GM23248 (cell line): ENCODE data around the gene LTBP3. TPM values are rescaled to one million over a fixed set of nuclear protein-coding genes. Genes with fewer than 3 reads are reported as not detected.

Experiments used
- DNase-seq: peaks from one replicate; pipeline ENCODE4 v3.0.0-alpha.2; 2015
- H2AFZ ChIP-seq: fragments of 200-600 bp; sonication (generic); 2 replicates; pipeline ENCODE4 v1.6.1; 2016; ENCODE audit warnings: antibody characterized with exemption
- H3F3A ChIP-seq: fragments of 200-600 bp; sonication (generic); 2 replicates; pipeline ENCODE4 v1.6.1; 2016; ENCODE audit warnings: mild to moderate bottlenecking, antibody characterized with exemption, mixed run types; ENCODE audit not compliant: insufficient read depth
- H3K27ac ChIP-seq: fragments of 200-600 bp; sonication (generic); 2 replicates; pipeline ENCODE4 v1.5.1; 2016; ENCODE audit warnings: mild to moderate bottlenecking
- H3K27me3 ChIP-seq: fragments of 200-600 bp; sonication (generic); replicated peaks from 2 replicates; pipeline ENCODE4 v1.6.1; 2016; ENCODE audit warnings: mild to moderate bottlenecking; ENCODE audit not compliant: insufficient read depth
- H3K36me3 ChIP-seq: fragments of 200-600 bp; sonication (generic); 2 replicates; pipeline ENCODE4 v1.6.1; 2016; ENCODE audit warnings: low read depth, mild to moderate bottlenecking
- H3K4me1 ChIP-seq: fragments of 200-600 bp; sonication (generic); 2 replicates; pipeline ENCODE4 v1.6.1; 2016; ENCODE audit warnings: mild to moderate bottlenecking; ENCODE audit not compliant: insufficient read depth
- H3K4me2 ChIP-seq: fragments of 200-600 bp; sonication (generic); one replicate; pipeline ENCODE4 v1.6.1; 2016; ENCODE audit warnings: mild to moderate bottlenecking; ENCODE audit not compliant: unreplicated experiment
- H3K4me3 ChIP-seq: fragments of 200-600 bp; sonication (generic); 2 replicates; pipeline ENCODE4 v1.5.1; 2016; ENCODE audit warnings: mild to moderate bottlenecking
- H3K79me2 ChIP-seq: fragments of 200-600 bp; sonication (generic); 2 replicates; pipeline ENCODE4 v1.6.1; 2016; ENCODE audit warnings: mild to moderate bottlenecking; ENCODE audit not compliant: insufficient read depth
- H3K9ac ChIP-seq: fragments of 200-600 bp; sonication (generic); 2 replicates; pipeline ENCODE4 v1.6.1; 2016; ENCODE audit warnings: mild to moderate bottlenecking
- H3K9me2 ChIP-seq: fragments of 200-600 bp; sonication (generic); 2 replicates; pipeline ENCODE4 v1.6.1; 2016; ENCODE audit warnings: mixed run types, mild to moderate bottlenecking, moderate library complexity; ENCODE audit not compliant: insufficient read depth
- H3K9me3 ChIP-seq: fragments of 200-600 bp; sonication (generic); one replicate; pipeline ENCODE4 v1.6.1; 2017; ENCODE audit warnings: low read depth
- H4K20me1 ChIP-seq: fragments of 200-600 bp; sonication (generic); 2 replicates; pipeline ENCODE4 v1.6.0; 2016; ENCODE audit not compliant: insufficient read depth
- EZH2 ChIP-seq: fragments of 200-600 bp; sonication (generic); IDR thresholded peaks from 2 replicates; pipeline ENCODE4 v1.6.1; 2018; ENCODE audit warnings: antibody characterized with exemption, mild to moderate bottlenecking; ENCODE audit not compliant: insufficient read depth, poor library complexity, severe bottlenecking
- EZH2phosphoT487 ChIP-seq: fragments of 200-600 bp; sonication (generic); IDR thresholded peaks from 2 replicates; pipeline ENCODE4 v1.6.1; 2018; ENCODE audit warnings: antibody characterized with exemption, moderate library complexity, mild to moderate bottlenecking, low read depth; ENCODE audit not compliant: insufficient read depth
- WGBS, 2 experiments: methylation state at CpG; one replicate each; pipeline ENCODE4 v1.1.6; 2015 to 2017; ENCODE audit warnings: low lambda C conversion rate in 2 of 2, low coverage in 1 of 2; ENCODE audit errors: missing lambda C conversion rate in 2 of 2; 5-methylcytosine and 5-hydroxymethylcytosine counted together
- in situ Hi-C: fragments of 300-500 bp; cut with MboI; formaldehyde crosslinking; loops from 2 replicates; pipeline ENCODE4 v1.15.0; 2020
- polyA plus RNA-seq: library from polyadenylated mRNA; unstranded; fragments of >200 nt; fragmentation: Nextera tagmentation; extraction: Ambion mirVana; gene quantifications from 2 replicates; pipeline ENCODE4 v1.2.1, GENCODE V29; 2016
- total RNA-seq: library from RNA; depleted of rRNA; stranded (reverse); fragments of >200 nt; shearing (Covaris generic); gene quantifications from 2 replicates; pipeline ENCODE4 v1.2.3, GENCODE V29; 2014

Gene LTBP3
- total and polyA plus RNA-seq, 2 experiments from 2014 or later, result 39.6 to 112 TPM

- H3K79me2 ChIP-seq, result no peaks in the 10 kb centered on the region
- WGBS, 2 experiments, result 42 to 48% methylated on average over 3 of the region's 3 CpGs
- 0 out of 2 replicates have a peak, but pooled peaks cover 6% of the 10 kb centered on the region for H3K36me3 ChIP-seq
- H3K9me2 ChIP-seq, result no peaks in the 10 kb centered on the region
- no peaks in the 10 kb centered on the region for H3K4me1 ChIP-seq
- DNase-seq, result no peak
- no peaks in the 10 kb centered on the region for H3K9me3 ChIP-seq
- H3K4me2 ChIP-seq, result no peak overlapping the region
- no peak overlapping the region for H3K4me3 ChIP-seq
- H3K9ac ChIP-seq, result no peak overlapping the region
- no peak overlapping the region for H3K27ac ChIP-seq
- no peaks in the 10 kb centered on the region for H3K27me3 ChIP-seq
- no peaks in the 10 kb centered on the region for H4K20me1 ChIP-seq
- H2AFZ ChIP-seq, result no peak overlapping the region
- TF ChIP-seq EZH2phosphoT487 (no peak), EZH2 (no peak)
- in situ Hi-C loops, result no loop called here
- H3F3A ChIP-seq, result peaks cover 14% of the 10 kb centered on the region
Observed at GRCh38 chr11:65595131-65595530, 37.0 kb upstream of the LTBP3 start.

GRCh38 chr11:65593518-65594414 lies 35.6 kb upstream of the LTBP3 start:
- Histone ChIP-seq H3K27ac (no peak overlapping the region), H3K4me3 (no peak overlapping the region), H3F3A (peaks cover 14% of the 10 kb centered on the region), H3K9me3 (no peaks in the 10 kb centered on the region), H2AFZ (no peak overlapping the region), H3K27me3 (no peaks in the 10 kb centered on the region), H3K4me1 (no peaks in the 10 kb centered on the region), H3K36me3 (0 out of 2 replicates have a peak, but pooled peaks cover 6% of the 10 kb centered on the region), H3K9me2 (no peaks in the 10 kb centered on the region), H3K79me2 (no peaks in the 10 kb centered on the region), H3K9ac (no peak overlapping the region), H3K4me2 (no peak overlapping the region), H4K20me1 (no peaks in the 10 kb centered on the region)
- in situ Hi-C loops, result no loop called here
- WGBS, 2 experiments, result 85 to 86% methylated on average over 25 to 26 of the region's 26 CpGs
- no peak for DNase-seq
- TF ChIP-seq EZH2 (no peak), EZH2phosphoT487 (no peak)

- H3K27me3 ChIP-seq, result no peaks in the 10 kb centered on the region
- no peaks in the 10 kb centered on the region for H3K79me2 ChIP-seq
- H3K4me1 ChIP-seq, result no peaks in the 10 kb centered on the region
- no peak overlapping the region for H3K4me3 ChIP-seq
- H3K27ac ChIP-seq, result no peak overlapping the region
- 0 out of 2 replicates have a peak, but pooled peaks cover 6% of the 10 kb centered on the region for H3K36me3 ChIP-seq
- no peaks in the 10 kb centered on the region for H3K9me3 ChIP-seq
- in situ Hi-C loops, result no loop called here
- H3K9me2 ChIP-seq, result no peaks in the 10 kb centered on the region
- no peak for TF ChIP-seq EZH2phosphoT487
- TF ChIP-seq EZH2, result no peak
- H4K20me1 ChIP-seq, result no peaks in the 10 kb centered on the region
- 94% methylated on average over 19 to 22 of the region's 22 CpGs for WGBS, 2 experiments
- no peak overlapping the region for H3K4me2 ChIP-seq
- DNase-seq, result no peak
- H3F3A ChIP-seq, result peaks cover 14% of the 10 kb centered on the region
- no peak overlapping the region for H2AFZ ChIP-seq
- H3K9ac ChIP-seq, result no peak overlapping the region
Observed at GRCh38 chr11:65592858-65593517, 34.8 kb upstream of the LTBP3 start.

GRCh38 chr11:65591939-65592857 lies 34.0 kb upstream of the LTBP3 start:
- no peak overlapping the region for H3K27ac ChIP-seq
- in situ Hi-C loops, result no loop called here
- no peaks in the 10 kb centered on the region for H4K20me1 ChIP-seq
- H2AFZ ChIP-seq, result no peak overlapping the region
- no peak for DNase-seq
- TF ChIP-seq EZH2 (no peak), EZH2phosphoT487 (no peak)
- H3K9me2 ChIP-seq, result no peaks in the 10 kb centered on the region
- no peaks in the 10 kb centered on the region for H3K79me2 ChIP-seq
- WGBS, 2 experiments, result 87 to 96% methylated on average over 43 to 105 of the region's 106 CpGs
- no peaks in the 10 kb centered on the region for H3K27me3 ChIP-seq
- no peak overlapping the region for H3K4me2 ChIP-seq
- H3F3A ChIP-seq, result peaks cover 14% of the 10 kb centered on the region
- H3K9me3 ChIP-seq, result no peaks in the 10 kb centered on the region
- H3K4me1 ChIP-seq, result no peaks in the 10 kb centered on the region
- H3K9ac ChIP-seq, result no peak overlapping the region
- H3K36me3 ChIP-seq, result 0 out of 2 replicates have a peak, but pooled peaks cover 6% of the 10 kb centered on the region
- no peak overlapping the region for H3K4me3 ChIP-seq
